ENCODE data around the gene CCDC40. TPM values are rescaled to one million over a fixed set of nuclear protein-coding genes. Genes with fewer than 3 reads are reported as not detected.

Gene CCDC40
- total and polyA plus RNA-seq, 2 of the 13 experiments (the other 11 are each of a cell fraction or from before 2014, with no cell fraction given), result 4.1 to 5.5 TPM

DNA sequence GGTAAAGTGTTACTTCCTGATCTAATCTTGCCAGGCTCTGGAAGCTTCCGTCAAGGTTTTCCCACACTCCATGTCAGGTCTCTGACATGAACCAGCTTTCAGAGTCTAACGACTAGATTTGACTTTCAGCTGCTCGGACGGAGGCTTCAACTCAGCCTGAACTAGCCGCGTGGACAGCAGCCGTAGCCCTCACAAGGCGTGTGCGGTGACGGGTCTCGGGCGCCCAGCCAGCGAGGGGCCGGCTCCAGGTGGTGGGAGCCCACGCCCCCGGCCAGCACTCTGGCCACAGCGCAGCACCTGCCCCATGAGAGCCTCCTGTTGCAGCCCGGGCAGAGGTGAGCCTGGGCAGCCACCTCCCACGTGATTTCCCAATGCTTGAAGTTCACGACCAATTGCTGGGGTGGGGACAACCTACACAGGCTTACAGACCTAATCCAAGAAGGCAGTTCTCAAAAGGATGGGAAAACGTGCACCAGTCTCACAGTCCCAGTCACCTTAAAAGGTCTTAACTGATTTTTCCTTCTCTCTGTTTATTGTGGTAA lies 46.3 kb upstream of the CCDC40 start (continued):
- TF ChIP-seq, protein P1, sequence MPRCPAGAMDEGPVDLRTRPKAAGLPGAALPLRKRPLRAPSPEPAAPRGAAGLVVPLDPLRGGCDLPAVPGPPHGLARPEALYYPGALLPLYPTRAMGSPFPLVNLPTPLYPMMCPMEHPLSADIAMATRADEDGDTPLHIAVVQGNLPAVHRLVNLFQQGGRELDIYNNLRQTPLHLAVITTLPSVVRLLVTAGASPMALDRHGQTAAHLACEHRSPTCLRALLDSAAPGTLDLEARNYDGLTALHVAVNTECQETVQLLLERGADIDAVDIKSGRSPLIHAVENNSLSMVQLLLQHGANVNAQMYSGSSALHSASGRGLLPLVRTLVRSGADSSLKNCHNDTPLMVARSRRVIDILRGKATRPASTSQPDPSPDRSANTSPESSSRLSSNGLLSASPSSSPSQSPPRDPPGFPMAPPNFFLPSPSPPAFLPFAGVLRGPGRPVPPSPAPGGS (CRISPR knock-in tag; IDR thresholded peaks at IDR 0.05), result no peak; the same call in 1 of the 2 replicates
- TF ChIP-seq LCORL (IDR thresholded peaks at IDR 0.05), result no peak
- TF ChIP-seq LCORL (CRISPR knock-in tag; IDR thresholded peaks at IDR 0.05), result peak; percentile 94
- TF ChIP-seq MTA1 (CRISPR knock-in tag; IDR thresholded peaks at IDR 0.05; ENCODE audit: borderline replicate concordance), result peak; percentile 92; the same call in 1 of the 2 replicates
- TF ChIP-seq TGIF2 (CRISPR knock-in tag; IDR thresholded peaks at IDR 0.05), result peak; percentile 79
- TF ChIP-seq, protein P2, sequence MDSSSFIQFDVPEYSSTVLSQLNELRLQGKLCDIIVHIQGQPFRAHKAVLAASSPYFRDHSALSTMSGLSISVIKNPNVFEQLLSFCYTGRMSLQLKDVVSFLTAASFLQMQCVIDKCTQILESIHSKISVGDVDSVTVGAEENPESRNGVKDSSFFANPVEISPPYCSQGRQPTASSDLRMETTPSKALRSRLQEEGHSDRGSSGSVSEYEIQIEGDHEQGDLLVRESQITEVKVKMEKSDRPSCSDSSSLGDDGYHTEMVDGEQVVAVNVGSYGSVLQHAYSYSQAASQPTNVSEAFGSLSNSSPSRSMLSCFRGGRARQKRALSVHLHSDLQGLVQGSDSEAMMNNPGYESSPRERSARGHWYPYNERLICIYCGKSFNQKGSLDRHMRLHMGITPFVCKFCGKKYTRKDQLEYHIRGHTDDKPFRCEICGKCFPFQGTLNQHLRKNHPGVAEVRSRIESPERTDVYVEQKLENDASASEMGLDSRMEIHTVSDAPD (CRISPR knock-in tag; IDR thresholded peaks at IDR 0.05), result peak; percentile 44; the same call in 1 of the 2 replicates
- TF ChIP-seq KDM2A (CRISPR knock-in tag; IDR thresholded peaks at IDR 0.05; ENCODE audit: borderline replicate concordance, low read depth), result peak; percentile 82
- peak; percentile 47; the same call in 1 of the 2 replicates for TF ChIP-seq PPARG (CRISPR knock-in tag; conservative IDR thresholded peaks at IDR 0.05)
- TF ChIP-seq ZNF709 (CRISPR knock-in tag; IDR thresholded peaks at IDR 0.05), result peak; percentile 47; the same call in 1 of the 2 replicates
- peak; percentile 81; the same call in 1 of the 2 replicates for TF ChIP-seq REL (CRISPR knock-in tag; conservative IDR thresholded peaks at IDR 0.05)
- TF ChIP-seq, protein P3, sequence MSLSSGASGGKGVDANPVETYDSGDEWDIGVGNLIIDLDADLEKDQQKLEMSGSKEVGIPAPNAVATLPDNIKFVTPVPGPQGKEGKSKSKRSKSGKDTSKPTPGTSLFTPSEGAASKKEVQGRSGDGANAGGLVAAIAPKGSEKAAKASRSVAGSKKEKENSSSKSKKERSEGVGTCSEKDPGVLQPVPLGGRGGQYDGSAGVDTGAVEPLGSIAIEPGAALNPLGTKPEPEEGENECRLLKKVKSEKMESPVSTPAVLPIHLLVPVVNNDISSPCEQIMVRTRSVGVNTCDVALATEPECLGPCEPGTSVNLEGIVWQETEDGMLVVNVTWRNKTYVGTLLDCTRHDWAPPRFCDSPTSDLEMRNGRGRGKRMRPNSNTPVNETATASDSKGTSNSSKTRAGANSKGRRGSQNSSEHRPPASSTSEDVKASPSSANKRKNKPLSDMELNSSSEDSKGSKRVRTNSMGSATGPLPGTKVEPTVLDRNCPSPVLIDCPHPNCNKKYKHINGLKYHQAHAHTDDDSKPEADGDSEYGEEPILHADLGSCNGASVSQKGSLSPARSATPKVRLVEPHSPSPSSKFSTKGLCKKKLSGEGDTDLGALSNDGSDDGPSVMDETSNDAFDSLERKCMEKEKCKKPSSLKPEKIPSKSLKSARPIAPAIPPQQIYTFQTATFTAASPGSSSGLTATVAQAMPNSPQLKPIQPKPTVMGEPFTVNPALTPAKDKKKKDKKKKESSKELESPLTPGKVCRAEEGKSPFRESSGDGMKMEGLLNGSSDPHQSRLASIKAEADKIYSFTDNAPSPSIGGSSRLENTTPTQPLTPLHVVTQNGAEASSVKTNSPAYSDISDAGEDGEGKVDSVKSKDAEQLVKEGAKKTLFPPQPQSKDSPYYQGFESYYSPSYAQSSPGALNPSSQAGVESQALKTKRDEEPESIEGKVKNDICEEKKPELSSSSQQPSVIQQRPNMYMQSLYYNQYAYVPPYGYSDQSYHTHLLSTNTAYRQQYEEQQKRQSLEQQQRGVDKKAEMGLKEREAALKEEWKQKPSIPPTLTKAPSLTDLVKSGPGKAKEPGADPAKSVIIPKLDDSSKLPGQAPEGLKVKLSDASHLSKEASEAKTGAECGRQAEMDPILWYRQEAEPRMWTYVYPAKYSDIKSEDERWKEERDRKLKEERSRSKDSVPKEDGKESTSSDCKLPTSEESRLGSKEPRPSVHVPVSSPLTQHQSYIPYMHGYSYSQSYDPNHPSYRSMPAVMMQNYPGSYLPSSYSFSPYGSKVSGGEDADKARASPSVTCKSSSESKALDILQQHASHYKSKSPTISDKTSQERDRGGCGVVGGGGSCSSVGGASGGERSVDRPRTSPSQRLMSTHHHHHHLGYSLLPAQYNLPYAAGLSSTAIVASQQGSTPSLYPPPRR (CRISPR knock-in tag; IDR thresholded peaks at IDR 0.05; ENCODE audit: borderline replicate concordance), result peak; percentile 79
- 0 out of 2 replicates have a peak, but pooled peaks have one; percentile 64 for TF ChIP-seq HOXD1 (CRISPR knock-in tag; IDR thresholded peaks at IDR 0.05)
- TF ChIP-seq, protein P4, sequence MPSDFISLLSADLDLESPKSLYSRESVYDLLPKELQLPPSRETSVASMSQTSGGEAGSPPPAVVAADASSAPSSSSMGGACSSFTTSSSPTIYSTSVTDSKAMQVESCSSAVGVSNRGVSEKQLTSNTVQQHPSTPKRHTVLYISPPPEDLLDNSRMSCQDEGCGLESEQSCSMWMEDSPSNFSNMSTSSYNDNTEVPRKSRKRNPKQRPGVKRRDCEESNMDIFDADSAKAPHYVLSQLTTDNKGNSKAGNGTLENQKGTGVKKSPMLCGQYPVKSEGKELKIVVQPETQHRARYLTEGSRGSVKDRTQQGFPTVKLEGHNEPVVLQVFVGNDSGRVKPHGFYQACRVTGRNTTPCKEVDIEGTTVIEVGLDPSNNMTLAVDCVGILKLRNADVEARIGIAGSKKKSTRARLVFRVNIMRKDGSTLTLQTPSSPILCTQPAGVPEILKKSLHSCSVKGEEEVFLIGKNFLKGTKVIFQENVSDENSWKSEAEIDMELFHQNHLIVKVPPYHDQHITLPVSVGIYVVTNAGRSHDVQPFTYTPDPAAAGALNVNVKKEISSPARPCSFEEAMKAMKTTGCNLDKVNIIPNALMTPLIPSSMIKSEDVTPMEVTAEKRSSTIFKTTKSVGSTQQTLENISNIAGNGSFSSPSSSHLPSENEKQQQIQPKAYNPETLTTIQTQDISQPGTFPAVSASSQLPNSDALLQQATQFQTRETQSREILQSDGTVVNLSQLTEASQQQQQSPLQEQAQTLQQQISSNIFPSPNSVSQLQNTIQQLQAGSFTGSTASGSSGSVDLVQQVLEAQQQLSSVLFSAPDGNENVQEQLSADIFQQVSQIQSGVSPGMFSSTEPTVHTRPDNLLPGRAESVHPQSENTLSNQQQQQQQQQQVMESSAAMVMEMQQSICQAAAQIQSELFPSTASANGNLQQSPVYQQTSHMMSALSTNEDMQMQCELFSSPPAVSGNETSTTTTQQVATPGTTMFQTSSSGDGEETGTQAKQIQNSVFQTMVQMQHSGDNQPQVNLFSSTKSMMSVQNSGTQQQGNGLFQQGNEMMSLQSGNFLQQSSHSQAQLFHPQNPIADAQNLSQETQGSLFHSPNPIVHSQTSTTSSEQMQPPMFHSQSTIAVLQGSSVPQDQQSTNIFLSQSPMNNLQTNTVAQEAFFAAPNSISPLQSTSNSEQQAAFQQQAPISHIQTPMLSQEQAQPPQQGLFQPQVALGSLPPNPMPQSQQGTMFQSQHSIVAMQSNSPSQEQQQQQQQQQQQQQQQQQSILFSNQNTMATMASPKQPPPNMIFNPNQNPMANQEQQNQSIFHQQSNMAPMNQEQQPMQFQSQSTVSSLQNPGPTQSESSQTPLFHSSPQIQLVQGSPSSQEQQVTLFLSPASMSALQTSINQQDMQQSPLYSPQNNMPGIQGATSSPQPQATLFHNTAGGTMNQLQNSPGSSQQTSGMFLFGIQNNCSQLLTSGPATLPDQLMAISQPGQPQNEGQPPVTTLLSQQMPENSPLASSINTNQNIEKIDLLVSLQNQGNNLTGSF (CRISPR knock-in tag; IDR thresholded peaks at IDR 0.05), result peak; percentile 36; the same call in 1 of the 2 replicates
